ENCODE measurements around the gene CLOCK.

CLOCK gene

GRCh38 chr4:55438314-55438713, 108.4 kb downstream of the CLOCK start:
- no peak overlapping the region for H3K4me3 ChIP-seq
- H3K27ac ChIP-seq: no peak overlapping the region

GRCh38 chr4:55437823-55438222, 108.9 kb downstream of the CLOCK start:
- Histone ChIP-seq H3K27ac (no peak overlapping the region), H3K4me3 (no peak overlapping the region)

- H3K4me3 ChIP-seq: no peak overlapping the region
- H3K27ac ChIP-seq: no peak overlapping the region
These were observed 109.3 kb downstream of the CLOCK start for GRCh38 chr4:55437356-55437796.

- Histone ChIP-seq H3K4me3 (no peak overlapping the region), H3K27ac (peak overlapping the region in 1 of 21 experiments; percentile 54)
These were observed 111.4 kb downstream of the CLOCK start for GRCh38 chr4:55435141-55435841.

- no peak overlapping the region for H3K4me3 ChIP-seq
- no peak overlapping the region for H3K27ac ChIP-seq
These were observed 114.9 kb downstream of the CLOCK start for GRCh38 chr4:55431710-55432336.

GRCh38 chr4:55424791-55425190, 121.9 kb downstream of the CLOCK start:
- no peak overlapping the region for H3K27ac ChIP-seq
- H3K4me3 ChIP-seq: no peak overlapping the region

- no peak overlapping the region for H3K4me3 ChIP-seq
These were observed 130.5 kb downstream of the CLOCK start for GRCh38 chr4:55416176-55416575.

GRCh38 chr4:55411621-55412020, 135.1 kb downstream of the CLOCK start:
- H3K4me3 ChIP-seq: no peak overlapping the region
- no peak overlapping the region for H3K27ac ChIP-seq

More at GRCh38 chr4:55416176-55416575, 130.5 kb downstream of the CLOCK start:
- no peak overlapping the region for H3K27ac ChIP-seq

GRCh38 chr4:55410431-55410830, 136.3 kb downstream of the CLOCK start:
- Histone ChIP-seq H3K27ac (no peak overlapping the region), H3K4me3 (no peak overlapping the region)

GRCh38 chr4:55409468-55410171, 137.1 kb downstream of the CLOCK start:
- Histone ChIP-seq H3K4me3 (no peak overlapping the region), H3K27ac (peak overlapping the region in 3 of 21 experiments; percentile 7 to 35 (median 22))

GRCh38 chr4:55407764-55408163, 138.9 kb downstream of the CLOCK start:
- Histone ChIP-seq H3K4me3 (no peak overlapping the region), H3K27ac (no peak overlapping the region)

- Histone ChIP-seq H3K27ac (no peak overlapping the region), H3K4me3 (no peak overlapping the region)
These were observed 139.6 kb downstream of the CLOCK start for GRCh38 chr4:55407119-55407518.

GRCh38 chr4:55406545-55406944, 140.2 kb downstream of the CLOCK start:
- Histone ChIP-seq H3K4me3 (no peak overlapping the region), H3K27ac (no peak overlapping the region)

- no peak overlapping the region for H3K4me3 ChIP-seq
These were observed 141.6 kb downstream of the CLOCK start for GRCh38 chr4:55405073-55405472.

GRCh38 chr4:55399581-55399980, 147.1 kb downstream of the CLOCK start:
- peak overlapping the region in 2 of 7 experiments; percentile 77 to 98 for H3K4me3 ChIP-seq

More at GRCh38 chr4:55405073-55405472, 141.6 kb downstream of the CLOCK start:
- no peak overlapping the region for H3K27ac ChIP-seq

GRCh38 chr4:55398966-55399365, 147.7 kb downstream of the CLOCK start:
- Histone ChIP-seq H3K27ac (peak overlapping the region in 14 of 21 experiments; percentile 91 to 100 (median 97)), H3K4me3 (peak overlapping the region in 6 of 7 experiments; percentile 73 to 98 (median 92))

More at GRCh38 chr4:55399581-55399980, 147.1 kb downstream of the CLOCK start:
- H3K27ac ChIP-seq: peak overlapping the region in 7 of 21 experiments; percentile 91 to 100 (median 98)

- Histone ChIP-seq H3K4me3 (peak overlapping the region; percentile 73 to 100 (median 92)), H3K27ac (peak overlapping the region in 19 of 21 experiments; percentile 91 to 100 (median 97))
These were observed 148.2 kb downstream of the CLOCK start for GRCh38 chr4:55398461-55398860.

- H3K27ac ChIP-seq: peak overlapping the region in 20 of 21 experiments; percentile 91 to 100 (median 97)
- peak overlapping the region; percentile 73 to 100 (median 92) for H3K4me3 ChIP-seq
These were observed 149.0 kb downstream of the CLOCK start for GRCh38 chr4:55397520-55398321.

GRCh38 chr4:55397126-55397436, 149.6 kb downstream of the CLOCK start:
- Histone ChIP-seq H3K27ac (peak overlapping the region in 20 of 21 experiments; percentile 91 to 100 (median 97)), H3K4me3 (peak overlapping the region; percentile 73 to 100 (median 92))

Data from skin epidermis (tissue), 12 donors.